ENCODE measurements around the gene THAP10. TPM values are rescaled to one million over a fixed set of nuclear protein-coding genes. Genes with fewer than 3 reads are reported as not detected.

The THAP10 gene
- total and polyA plus RNA-seq, 2 donors (not counting 1 experiment from before 2014, with no cell fraction given) = 0.07 to 0.37 TPM

GRCh38 chr15:70845602-70846360 lies 46.5 kb downstream of the THAP10 start:
- DNase-seq (no peak), ATAC-seq (ENCODE audit: low read depth) (no peak)
- no peak overlapping the region for H3K9ac ChIP-seq (ENCODE audit: low read length)
- H3K27me3 ChIP-seq (replicated peaks in 1 of 4; ENCODE audit: control extremely low read depth in 1 of 4, control insufficient read depth in 3 of 4, insufficient read depth in 4 of 4, low read length in 3 of 4) = peaks cover 0 to 18% (median 0%) of the 10 kb centered on the region in 4 experiments
- peaks cover 0 to under 1% (median 0%) of the 10 kb centered on the region in 3 donors for H3K9me3 ChIP-seq (ENCODE audit: control extremely low read depth in 1 of 3, control insufficient read depth in 2 of 3, insufficient read depth in 1 of 3, low read length in 2 of 3)
- H3K4me3 Mint-ChIP-seq = no peak overlapping the region
- H3K36me3 ChIP-seq (replicated peaks in 1 of 2; ENCODE audit: control extremely low read depth in 1 of 2, control insufficient read depth in 1 of 2, extremely low read depth in 1 of 2, insufficient read depth in 2 of 2, low read length in 1 of 2) = no peaks in the 10 kb centered on the region
- whole genome bisulfite sequencing (ENCODE audit: insufficient coverage) = 95% methylated on average over 5 of the region's 6 CpGs
- no peaks in the 10 kb centered on the region for H3K9me3 Mint-ChIP-seq (ENCODE audit: insufficient read depth)
- H4K20me1 ChIP-seq (ENCODE audit: control insufficient read depth, insufficient read depth, low read length, poor library complexity, severe bottlenecking) = no peaks in the 10 kb centered on the region
- H3K4me3 ChIP-seq (ENCODE audit: control extremely low read depth in 1 of 5, extremely low read depth in 1 of 5, insufficient read depth in 1 of 5, low read depth in 2 of 5, low read length in 4 of 5) = no peak overlapping the region
- H3K27me3 Mint-ChIP-seq = peaks cover 40% of the 10 kb centered on the region
- H3K4me1 Mint-ChIP-seq = no peaks in the 10 kb centered on the region
- intact Hi-C loops (cut with micrococcal nuclease) = no loop called here
- no peak overlapping the region for H2AFZ ChIP-seq (ENCODE audit: insufficient read depth, low read depth, low read length, poor library complexity, severe bottlenecking)
- CTCF ChIA-PET = no interaction called here
- H3K79me2 ChIP-seq (ENCODE audit: control insufficient read depth, insufficient read depth, low read length) = no peaks in the 10 kb centered on the region
- POLR2A ChIA-PET = no interaction called here
- H3K4me2 ChIP-seq (replicated peaks; ENCODE audit: low read depth, low read length, poor library complexity, severe bottlenecking) = no peak overlapping the region
- no peak overlapping the region for H3K27ac ChIP-seq (ENCODE audit: low read length in 2 of 2)
- H3K27ac Mint-ChIP-seq = no peak overlapping the region
- H3K4me1 ChIP-seq (ENCODE audit: control insufficient read depth in 2 of 2, insufficient read depth in 2 of 2, low read length in 2 of 2) = no peaks in the 10 kb centered on the region
- no peak for TF ChIP-seq EZH2 (IDR thresholded peaks at IDR 0.05; ENCODE audit: borderline replicate concordance, insufficient read depth, low read depth, low read length, poor library complexity, severe bottlenecking)
- TF ChIP-seq CTCF (IDR thresholded peaks at IDR 0.05) = no peak

- H3K4me3 ChIP-seq (ENCODE audit: control extremely low read depth in 1 of 5, extremely low read depth in 1 of 5, insufficient read depth in 1 of 5, low read depth in 2 of 5, low read length in 4 of 5) = no peak overlapping the region
- CTCF ChIA-PET = interaction anchor here (1.3 kb wide), 1 partner anchor 26 kb away, joined by 3 read pairs; no protein-coding TSS in a partner anchor
- Mint-ChIP-seq H3K4me1 (no peaks in the 10 kb centered on the region), H3K4me3 (no peak overlapping the region), H3K27ac (no peak overlapping the region), H3K9me3 (ENCODE audit: insufficient read depth) (no peaks in the 10 kb centered on the region), H3K27me3 (peaks cover 12% of the 10 kb centered on the region)
- H3K9me3 ChIP-seq (ENCODE audit: control extremely low read depth in 1 of 3, control insufficient read depth in 2 of 3, insufficient read depth in 1 of 3, low read length in 2 of 3) = no peaks in the 10 kb centered on the region
- no peak overlapping the region for H3K9ac ChIP-seq (ENCODE audit: low read length)
- ATAC-seq (ENCODE audit: low read depth) (no peak), DNase-seq (no peak)
- H3K27ac ChIP-seq (ENCODE audit: low read length in 2 of 2) = no peak overlapping the region
- intact Hi-C loops (cut with micrococcal nuclease) = no loop called here
- H3K4me2 ChIP-seq (replicated peaks; ENCODE audit: low read depth, low read length, poor library complexity, severe bottlenecking) = no peak overlapping the region
- no peak overlapping the region for H2AFZ ChIP-seq (ENCODE audit: insufficient read depth, low read depth, low read length, poor library complexity, severe bottlenecking)
- no peaks in the 10 kb centered on the region for H4K20me1 ChIP-seq (ENCODE audit: control insufficient read depth, insufficient read depth, low read length, poor library complexity, severe bottlenecking)
- peaks cover 0 to 3% (median 0%) of the 10 kb centered on the region in 4 experiments for H3K27me3 ChIP-seq (replicated peaks in 1 of 4; ENCODE audit: control extremely low read depth in 1 of 4, control insufficient read depth in 3 of 4, insufficient read depth in 4 of 4, low read length in 3 of 4)
- TF ChIP-seq EZH2 (IDR thresholded peaks at IDR 0.05; ENCODE audit: borderline replicate concordance, insufficient read depth, low read depth, low read length, poor library complexity, severe bottlenecking) (no peak), CTCF (IDR thresholded peaks at IDR 0.05) (no peak)
- WGBS (ENCODE audit: insufficient coverage) = no CpG with 5 or more reads among the region's 2 CpGs
- no peaks in the 10 kb centered on the region for H3K79me2 ChIP-seq (ENCODE audit: control insufficient read depth, insufficient read depth, low read length)
- POLR2A ChIA-PET = no interaction called here
- no peaks in the 10 kb centered on the region for H3K36me3 ChIP-seq (replicated peaks in 1 of 2; ENCODE audit: control extremely low read depth in 1 of 2, control insufficient read depth in 1 of 2, extremely low read depth in 1 of 2, insufficient read depth in 2 of 2, low read length in 1 of 2)
- H3K4me1 ChIP-seq (ENCODE audit: control insufficient read depth in 2 of 2, insufficient read depth in 2 of 2, low read length in 2 of 2) = no peaks in the 10 kb centered on the region
Observed at GRCh38 chr15:70837476-70837875, 54.8 kb downstream of the THAP10 start.

Data from B cell (primary cell).